Gastrocnemius medialis (tissue), 4 donors: Measurements from ENCODE around the gene TAGLN.

Experiments used
- CTCF ChIP-seq, 5 experiments: fragments of 450-650 bp in 3 of 5; fragments of 200-600 bp in 2 of 5; sonication (generic) in 2 of 5; IDR thresholded peaks in 4 of 5; conservative IDR thresholded peaks in 1 of 5; 1 replicate in 4 of 5; 2 replicates in 1 of 5; pipeline ENCODE4 v1.5.1; 2016 to 2019; ENCODE audit warnings: antibody characterized with exemption in 5 of 5, mild to moderate bottlenecking in 3 of 5, moderate library complexity in 3 of 5
- POLR2A ChIP-seq, 2 donors: fragments of 450-650 bp; IDR thresholded peaks; one replicate each; pipeline ENCODE4 v1.6.1; 2017; ENCODE audit warnings: antibody characterized with exemption in 2 of 2, mild to moderate bottlenecking in 2 of 2, moderate library complexity in 2 of 2

- TF ChIP-seq POLR2A (IDR thresholded peaks at IDR 0.05) (no peak), CTCF (IDR thresholded peaks at IDR 0.05 in 4 of 5, conservative IDR thresholded peaks at IDR 0.05 in 1 of 5) (no peak)
Measured at GRCh38 chr11:117159892-117160291, 39.3 kb upstream of the TAGLN start.
